Bronchial epithelial cell (primary cell): ENCODE results near the gene PRKAR2A. TPM values are rescaled to one million over a fixed set of nuclear protein-coding genes. Genes with fewer than 3 reads are reported as not detected.
"Not testable (repeated sequence)": the region's sequence is repeated elsewhere in the genome, so short reads cannot be mapped to it uniquely, and the experiment has no call there.

Experiments used
- DNase-seq: peaks from one replicate; pipeline ENCODE4 v3.0.0-alpha.2; 2010; ENCODE audit warnings: low read depth
- FAIRE-seq: peaks from 2 replicates; lab custom pipeline; 2011; peaks lifted over from hg19 to GRCh38; lab: Jason Lieb, UNC
- H3K27me3 ChIP-seq: 2 replicates; pipeline ENCODE4 v1.5.1; 2011; ENCODE audit warnings: low read length; ENCODE audit not compliant: control insufficient read depth, insufficient read depth
- H3K36me3 ChIP-seq: 2 replicates; pipeline ENCODE4 v1.5.1; 2011; ENCODE audit warnings: low read length; ENCODE audit not compliant: control insufficient read depth, insufficient read depth
- H3K4me3 ChIP-seq: 2 replicates; pipeline ENCODE4 v1.5.1; 2011; ENCODE audit warnings: mild to moderate bottlenecking, low read depth, low read length, control low read depth
- CTCF ChIP-seq: IDR thresholded peaks from 2 replicates; pipeline ENCODE4 v1.5.1; 2011; ENCODE audit warnings: mild to moderate bottlenecking, moderate library complexity, low read length, control low read depth, inconsistent platforms; ENCODE audit not compliant: insufficient read depth, severe bottlenecking
- total RNA-seq: library from RNA; depleted of rRNA; stranded (reverse); fragments of >200 nt; gene quantifications from 2 replicates; pipeline ENCODE4 v1.2.1, GENCODE V29; 2014

PRKAR2A gene
- total RNA-seq, 1 donor from 2014 or later, result 28.7 TPM

- DNase-seq (no peak), FAIRE-seq (no peak)
- no peak for TF ChIP-seq CTCF
- Histone ChIP-seq H3K4me3 (no peak overlapping the region), H3K36me3 (peaks cover 1% of the 10 kb centered on the region), H3K27me3 (no peaks in the 10 kb centered on the region)
Observed at GRCh38 chr3:48762816-48763215, 84.9 kb downstream of the PRKAR2A start.

GRCh38 chr3:48759991-48760540 lies 87.6 kb downstream of the PRKAR2A start:
- not testable (repeated sequence) for DNase-seq, H3K27me3 ChIP-seq, FAIRE-seq, H3K36me3 ChIP-seq, H3K4me3 ChIP-seq

- not testable (repeated sequence) for H3K36me3 ChIP-seq, FAIRE-seq, H3K27me3 ChIP-seq, H3K4me3 ChIP-seq, DNase-seq
Observed at GRCh38 chr3:48759531-48759930, 88.1 kb downstream of the PRKAR2A start.

- Histone ChIP-seq H3K27me3 (no peaks in the 10 kb centered on the region), H3K36me3 (peaks cover 4% of the 10 kb centered on the region), H3K4me3 (no peak overlapping the region)
- no peak for FAIRE-seq
- no peak for DNase-seq
- no peak for TF ChIP-seq CTCF
Observed at GRCh38 chr3:48759071-48759470, 88.6 kb downstream of the PRKAR2A start.

- DNase-seq (no peak), FAIRE-seq (no peak)
- H3K27me3 ChIP-seq, result no peaks in the 10 kb centered on the region
- no peak for TF ChIP-seq CTCF
- H3K36me3 ChIP-seq, result peaks cover 3% of the 10 kb centered on the region
- H3K4me3 ChIP-seq, result no peak overlapping the region
Observed at GRCh38 chr3:48756640-48757039, 91.0 kb downstream of the PRKAR2A start.

GRCh38 chr3:48750856-48751255 lies 96.8 kb downstream of the PRKAR2A start:
- Histone ChIP-seq H3K4me3 (no peak overlapping the region), H3K27me3 (no peaks in the 10 kb centered on the region), H3K36me3 (peaks cover 1% of the 10 kb centered on the region)
- FAIRE-seq (no peak), DNase-seq (no peak)
- no peak for TF ChIP-seq CTCF

- Histone ChIP-seq H3K27me3 (no peaks in the 10 kb centered on the region), H3K36me3 (peaks cover 2% of the 10 kb centered on the region), H3K4me3 (no peak overlapping the region)
- DNase-seq, result no peak
- no peak for FAIRE-seq
- TF ChIP-seq CTCF, result no peak
Observed at GRCh38 chr3:48748754-48749153, 98.9 kb downstream of the PRKAR2A start.
